HL-60 (cell line): ENCODE results near the gene KDM4F.

ENCODE experiments used
- DNase-seq, 2 experiments: peaks; one replicate each; pipeline ENCODE4 v3.0.0-alpha.2; 2010 to 2020; ENCODE audit warnings: low read depth in 1 of 2, low spot score in 1 of 2
- H3K27ac ChIP-seq: fragments of 250-450 bp; sonication (Bioruptor Pico); replicated peaks from 2 replicates; pipeline ENCODE4 v1.5.1; 2020; ENCODE audit warnings: mild to moderate bottlenecking, moderate library complexity
- H3K27me3 ChIP-seq: fragments of 250-450 bp; sonication (Bioruptor Pico); 2 replicates; pipeline ENCODE4 v1.5.1; 2021; ENCODE audit warnings: mild to moderate bottlenecking, moderate library complexity; ENCODE audit not compliant: insufficient read depth, poor library complexity, severe bottlenecking
- H3K4me3 ChIP-seq: replicated peaks from 2 replicates; pipeline ENCODE4 v1.5.1; 2011; ENCODE audit warnings: mild to moderate bottlenecking, control low read depth, low read length; ENCODE audit not compliant: insufficient read depth
- GABPA ChIP-seq: IDR thresholded peaks from 2 replicates; pipeline ENCODE4 v1.6.1; 2012; ENCODE audit warnings: low read depth
- POLR2AphosphoS5 ChIP-seq: IDR thresholded peaks from 2 replicates; pipeline ENCODE4 v1.6.1; 2012; ENCODE audit warnings: low read depth
- SPI1 ChIP-seq: IDR thresholded peaks from 2 replicates; pipeline ENCODE4 v1.6.1; 2012; ENCODE audit warnings: low read depth, mild to moderate bottlenecking, borderline replicate concordance
- TF ChIP-seq, protein P1 (sequence below): IDR thresholded peaks from 2 replicates; pipeline ENCODE4 v1.6.1; 2012; ENCODE audit warnings: low read depth; ENCODE audit not compliant: insufficient replicate concordance
- TF ChIP-seq, protein P2 (sequence below): IDR thresholded peaks from one replicate; pipeline ENCODE4 v1.5.1; 2011; ENCODE audit warnings: low read length, control low read depth, inconsistent platforms; ENCODE audit not compliant: insufficient read depth

The KDM4F gene

DNA sequence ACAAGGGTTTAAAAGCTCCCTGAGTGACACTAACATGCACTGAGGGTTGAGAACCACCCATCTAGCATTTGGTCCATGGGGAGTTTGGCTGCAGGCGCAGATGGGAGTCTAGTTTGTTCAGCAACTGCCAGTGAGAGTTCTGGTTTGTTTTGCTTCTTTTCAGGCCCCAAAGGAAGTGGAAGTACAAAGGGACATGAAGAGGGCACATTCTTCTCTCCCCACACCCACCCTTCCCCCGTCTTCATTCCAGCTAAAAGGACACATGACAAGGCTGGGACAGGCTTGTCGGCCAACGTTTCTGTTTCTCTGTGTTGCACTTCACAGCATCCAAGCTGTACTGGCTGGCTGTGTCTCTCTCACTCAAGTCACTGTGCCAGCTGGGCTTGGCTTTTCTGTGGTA lies 32.2 kb downstream of the KDM4F start:
- no peak for TF ChIP-seq POLR2AphosphoS5
- TF ChIP-seq, protein P1, sequence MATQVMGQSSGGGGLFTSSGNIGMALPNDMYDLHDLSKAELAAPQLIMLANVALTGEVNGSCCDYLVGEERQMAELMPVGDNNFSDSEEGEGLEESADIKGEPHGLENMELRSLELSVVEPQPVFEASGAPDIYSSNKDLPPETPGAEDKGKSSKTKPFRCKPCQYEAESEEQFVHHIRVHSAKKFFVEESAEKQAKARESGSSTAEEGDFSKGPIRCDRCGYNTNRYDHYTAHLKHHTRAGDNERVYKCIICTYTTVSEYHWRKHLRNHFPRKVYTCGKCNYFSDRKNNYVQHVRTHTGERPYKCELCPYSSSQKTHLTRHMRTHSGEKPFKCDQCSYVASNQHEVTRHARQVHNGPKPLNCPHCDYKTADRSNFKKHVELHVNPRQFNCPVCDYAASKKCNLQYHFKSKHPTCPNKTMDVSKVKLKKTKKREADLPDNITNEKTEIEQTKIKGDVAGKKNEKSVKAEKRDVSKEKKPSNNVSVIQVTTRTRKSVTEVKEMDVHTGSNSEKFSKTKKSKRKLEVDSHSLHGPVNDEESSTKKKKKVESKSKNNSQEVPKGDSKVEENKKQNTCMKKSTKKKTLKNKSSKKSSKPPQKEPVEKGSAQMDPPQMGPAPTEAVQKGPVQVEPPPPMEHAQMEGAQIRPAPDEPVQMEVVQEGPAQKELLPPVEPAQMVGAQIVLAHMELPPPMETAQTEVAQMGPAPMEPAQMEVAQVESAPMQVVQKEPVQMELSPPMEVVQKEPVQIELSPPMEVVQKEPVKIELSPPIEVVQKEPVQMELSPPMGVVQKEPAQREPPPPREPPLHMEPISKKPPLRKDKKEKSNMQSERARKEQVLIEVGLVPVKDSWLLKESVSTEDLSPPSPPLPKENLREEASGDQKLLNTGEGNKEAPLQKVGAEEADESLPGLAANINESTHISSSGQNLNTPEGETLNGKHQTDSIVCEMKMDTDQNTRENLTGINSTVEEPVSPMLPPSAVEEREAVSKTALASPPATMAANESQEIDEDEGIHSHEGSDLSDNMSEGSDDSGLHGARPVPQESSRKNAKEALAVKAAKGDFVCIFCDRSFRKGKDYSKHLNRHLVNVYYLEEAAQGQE = no peak
- TF ChIP-seq GABPA = no peak
- TF ChIP-seq, protein P2, sequence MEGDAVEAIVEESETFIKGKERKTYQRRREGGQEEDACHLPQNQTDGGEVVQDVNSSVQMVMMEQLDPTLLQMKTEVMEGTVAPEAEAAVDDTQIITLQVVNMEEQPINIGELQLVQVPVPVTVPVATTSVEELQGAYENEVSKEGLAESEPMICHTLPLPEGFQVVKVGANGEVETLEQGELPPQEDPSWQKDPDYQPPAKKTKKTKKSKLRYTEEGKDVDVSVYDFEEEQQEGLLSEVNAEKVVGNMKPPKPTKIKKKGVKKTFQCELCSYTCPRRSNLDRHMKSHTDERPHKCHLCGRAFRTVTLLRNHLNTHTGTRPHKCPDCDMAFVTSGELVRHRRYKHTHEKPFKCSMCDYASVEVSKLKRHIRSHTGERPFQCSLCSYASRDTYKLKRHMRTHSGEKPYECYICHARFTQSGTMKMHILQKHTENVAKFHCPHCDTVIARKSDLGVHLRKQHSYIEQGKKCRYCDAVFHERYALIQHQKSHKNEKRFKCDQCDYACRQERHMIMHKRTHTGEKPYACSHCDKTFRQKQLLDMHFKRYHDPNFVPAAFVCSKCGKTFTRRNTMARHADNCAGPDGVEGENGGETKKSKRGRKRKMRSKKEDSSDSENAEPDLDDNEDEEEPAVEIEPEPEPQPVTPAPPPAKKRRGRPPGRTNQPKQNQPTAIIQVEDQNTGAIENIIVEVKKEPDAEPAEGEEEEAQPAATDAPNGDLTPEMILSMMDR = no peak
- no peak for TF ChIP-seq SPI1

DNA sequence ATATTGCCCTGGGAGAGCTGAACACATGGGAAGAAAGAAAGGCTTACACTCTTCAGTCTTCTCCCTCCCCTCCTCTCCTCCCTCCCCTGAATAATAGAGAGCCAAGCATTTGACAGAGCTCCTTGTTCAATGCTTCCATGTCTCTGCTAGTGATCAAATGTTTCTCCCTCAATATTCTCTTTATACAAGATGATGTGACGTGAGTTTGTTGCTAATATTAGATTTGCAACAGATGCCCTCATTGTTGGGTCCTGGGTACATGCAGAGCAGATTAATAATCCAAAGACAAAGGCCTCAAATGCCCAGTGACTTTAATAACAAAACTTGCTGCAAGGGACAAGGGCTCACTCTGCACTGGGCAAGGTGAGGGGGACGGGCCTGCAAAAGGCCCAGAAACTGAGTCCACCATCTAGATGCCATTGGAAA lies 33.4 kb downstream of the KDM4F start:
- Histone ChIP-seq H3K27ac (no peak overlapping the region), H3K4me3 (no peak overlapping the region), H3K27me3 (peaks cover 3% of the 10 kb centered on the region)
- no peak for DNase-seq
- TF ChIP-seq POLR2AphosphoS5 (no peak), SPI1 (no peak), GABPA (no peak)
- TF ChIP-seq, protein P1 = no peak

More for the DNA sequence above, 32.2 kb downstream of the KDM4F start:
- H3K4me3 ChIP-seq = no peak overlapping the region
- no peak overlapping the region for H3K27ac ChIP-seq
- DNase-seq = no peak
- peaks cover 3% of the 10 kb centered on the region for H3K27me3 ChIP-seq

DNA sequence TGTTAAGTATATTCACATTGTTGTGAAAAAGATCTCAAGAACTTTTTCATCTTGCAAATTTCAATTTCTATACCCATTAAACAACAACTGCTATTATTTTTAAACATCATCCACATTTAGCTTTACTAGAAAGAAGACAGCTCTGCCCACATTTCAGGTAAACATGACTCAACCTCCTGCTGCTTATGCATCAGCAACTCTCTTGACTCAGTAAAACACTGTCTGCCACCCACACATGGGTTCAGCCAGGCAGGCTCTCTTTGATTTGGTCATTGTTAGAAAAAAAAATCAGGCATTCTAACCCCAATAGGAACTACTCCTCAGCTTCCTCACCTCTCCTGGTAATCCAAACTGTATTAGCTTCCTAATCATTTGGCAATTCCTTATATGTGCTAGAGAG lies 35.3 kb downstream of the KDM4F start:
- Histone ChIP-seq H3K27me3 (no peaks in the 10 kb centered on the region), H3K4me3 (no peak overlapping the region), H3K27ac (no peak overlapping the region)
- no peak for DNase-seq
- TF ChIP-seq SPI1 (no peak), POLR2AphosphoS5 (no peak), GABPA (no peak)
- TF ChIP-seq, protein P2 = no peak
- TF ChIP-seq, protein P1 = no peak
